Measurements from ENCODE around the gene CCM2.
A peak's percentile ranks its signal among the peaks of the same experiment; 100 is the strongest.

The CCM2 gene

GRCh38 chr7:45069444-45070253, 69.6 kb downstream of the CCM2 start:
- intact Hi-C loops (cut with DNase I): no loop called here
- peak in 1 of 42 donors; percentile 7 for DNase-seq

DNA sequence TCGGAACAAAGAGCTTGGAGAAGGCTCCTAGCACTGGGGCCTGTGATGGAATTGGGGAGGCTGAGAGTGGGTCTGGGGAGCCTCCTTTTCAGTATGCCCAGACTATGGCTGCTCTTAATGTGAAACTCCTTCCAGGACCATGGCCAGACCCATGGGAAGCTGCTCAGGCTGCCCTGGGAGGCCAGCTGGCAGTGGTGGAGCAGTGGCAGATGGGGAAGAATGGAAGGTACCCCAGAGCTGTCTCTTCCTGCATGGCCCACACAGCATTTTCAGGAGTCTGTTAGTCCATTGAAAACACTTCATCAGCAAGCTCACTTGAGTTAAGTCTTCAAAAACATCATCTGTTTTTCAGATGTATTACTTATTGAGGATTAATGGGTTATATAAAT, 70.2 kb downstream of the CCM2 start:
- DNase-seq: no peak
- intact Hi-C loops (cut with DNase I): no loop called here

DNA sequence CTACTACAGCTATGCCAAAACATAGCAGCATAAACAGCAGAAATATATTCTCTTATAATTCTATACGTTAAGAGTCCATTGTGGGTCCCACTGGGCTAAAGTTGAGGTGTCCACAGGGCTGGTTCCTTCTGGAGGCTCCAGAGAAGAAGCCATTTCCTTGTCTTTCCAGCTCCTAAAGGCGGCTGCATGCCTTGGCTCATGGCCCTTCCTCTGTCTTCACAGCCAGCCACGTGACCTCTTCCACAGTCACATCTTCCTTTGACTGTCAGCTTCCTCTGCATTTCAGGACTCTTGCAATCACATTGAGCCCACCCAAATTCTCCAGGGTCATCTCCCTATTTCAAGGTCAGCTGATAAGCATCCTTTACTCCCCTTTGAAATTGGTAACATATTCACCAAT, 71.5 kb downstream of the CCM2 start:
- intact Hi-C loops (cut with DNase I): no loop called here
- DNase-seq: peak in 1 of 42 donors; percentile 16

- DNase-seq: peak in 2 of 42 donors; percentile 23
- intact Hi-C loops (cut with DNase I): no loop called here
Observed at GRCh38 chr7:45072131-45073030, 72.4 kb downstream of the CCM2 start.

DNA sequence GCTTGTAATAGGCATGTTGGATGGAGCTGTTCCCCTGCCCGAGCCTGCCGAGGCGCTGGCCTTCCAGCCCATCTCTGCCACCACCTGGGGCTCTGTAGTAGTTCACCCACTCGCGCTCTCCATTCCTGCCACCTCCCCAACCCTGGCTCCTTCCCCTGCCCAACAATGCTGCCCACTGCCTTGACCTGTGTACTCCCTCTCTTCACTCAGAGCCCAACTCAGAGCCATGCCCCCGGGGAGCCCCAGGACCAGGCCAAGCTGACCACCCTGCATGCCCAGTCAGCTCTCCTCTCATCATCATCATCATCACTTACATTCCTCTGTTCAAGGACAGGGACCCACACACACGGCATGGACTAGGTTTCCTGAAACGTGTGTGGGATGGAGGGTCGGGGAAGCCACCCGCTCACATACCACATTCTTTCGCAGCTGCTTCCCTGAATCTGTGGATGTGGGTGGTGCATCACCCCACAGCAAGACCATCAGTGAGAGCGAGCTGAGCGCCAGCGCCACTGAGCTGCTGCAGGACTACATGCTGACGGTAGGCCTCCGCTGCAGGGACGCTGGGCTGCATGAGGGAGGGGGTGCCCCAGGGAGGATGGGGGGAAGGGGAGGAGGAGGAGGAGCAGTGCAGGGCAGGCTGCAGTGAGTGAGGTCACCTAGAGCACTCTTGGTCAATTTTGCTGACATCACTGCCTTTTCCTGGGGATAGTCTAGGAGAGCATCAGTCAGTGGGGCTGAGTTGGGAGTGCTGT, 73.2 kb downstream of the CCM2 start:
- intact Hi-C loops (cut with DNase I): no loop called here
- DNase-seq: peak in 12 of 42 donors; percentile 25 to 65 (median 46)

DNA sequence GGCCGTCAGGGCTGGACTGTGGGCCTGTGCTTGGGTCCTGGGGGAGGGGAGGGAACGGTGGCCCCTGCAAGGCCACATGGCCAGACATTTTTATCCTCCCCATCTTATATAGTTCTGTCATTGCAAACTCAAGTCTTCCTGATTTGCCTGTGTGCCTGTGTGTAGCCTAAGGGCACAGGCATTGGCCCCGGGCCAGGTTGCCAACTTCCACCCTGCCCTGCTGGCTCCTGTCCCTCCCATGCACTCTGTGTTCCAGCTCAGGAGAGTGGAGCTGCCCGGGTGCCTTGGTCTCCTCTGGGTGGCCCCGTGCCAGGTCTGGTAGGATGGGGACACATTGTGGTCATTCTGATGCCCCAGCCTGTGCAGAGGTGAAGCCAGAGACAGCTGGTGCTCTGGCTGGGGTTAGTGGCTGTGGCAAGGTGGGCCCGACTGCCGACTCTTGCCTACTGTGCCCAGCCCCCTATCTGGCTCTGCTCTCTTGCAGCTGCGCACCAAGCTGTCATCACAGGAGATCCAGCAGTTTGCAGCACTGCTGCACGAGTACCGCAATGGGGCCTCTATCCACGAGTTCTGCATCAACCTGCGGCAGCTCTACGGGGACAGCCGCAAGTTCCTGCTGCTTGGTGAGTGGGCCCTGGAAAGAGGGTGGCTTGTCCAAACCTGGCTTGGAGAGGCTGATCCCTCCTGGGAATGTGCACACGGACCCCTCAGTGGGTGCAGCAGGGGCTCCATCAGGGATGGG, 74.0 kb downstream of the CCM2 start:
- peak in 18 of 42 donors; percentile 30 to 74 (median 54) for DNase-seq
- intact Hi-C loops (cut with DNase I): no loop called here

DNA sequence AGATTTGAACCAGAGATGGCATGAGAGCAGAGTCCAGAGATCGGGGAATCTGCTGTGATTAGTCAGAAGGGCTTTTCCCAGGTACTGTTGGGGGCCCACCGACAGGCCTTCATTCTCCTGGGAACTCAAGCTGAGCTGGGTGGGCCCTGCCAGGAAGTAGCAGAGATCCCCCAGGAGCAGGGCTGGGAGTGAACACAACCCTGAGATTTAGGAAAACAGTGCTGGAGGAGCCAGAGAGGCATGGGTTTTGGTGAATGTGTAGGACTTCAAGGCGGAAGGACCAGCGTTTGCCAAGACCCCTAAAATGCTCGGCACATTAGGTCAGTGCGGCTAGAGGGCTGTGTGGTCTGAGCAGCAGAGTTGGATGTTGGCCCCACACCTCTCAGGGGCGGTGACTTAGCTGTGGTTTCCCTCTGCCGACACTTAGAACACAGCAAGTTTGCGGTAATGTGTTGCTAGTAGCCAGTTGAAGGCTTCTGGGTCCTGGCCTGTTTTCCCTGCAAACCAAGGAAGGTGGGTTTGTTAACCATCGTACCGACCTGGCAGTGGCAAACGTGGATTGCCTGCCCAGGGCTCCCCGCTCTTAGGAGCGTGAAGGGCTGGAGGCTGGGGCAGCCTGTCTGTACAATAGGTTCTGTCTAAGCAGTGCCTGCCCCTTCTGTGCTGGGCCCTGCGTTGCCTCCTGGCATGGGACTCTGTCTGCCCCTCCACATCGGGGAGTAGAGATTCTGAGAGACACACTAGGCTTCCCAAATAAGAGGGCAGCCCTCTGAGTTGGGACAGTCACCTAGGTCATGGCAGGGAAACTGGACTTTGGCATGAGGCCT, 74.7 kb downstream of the CCM2 start:
- peak in 2 of 42 donors; percentile 24 for DNase-seq
- intact Hi-C loops (cut with DNase I): no loop called here

DNA sequence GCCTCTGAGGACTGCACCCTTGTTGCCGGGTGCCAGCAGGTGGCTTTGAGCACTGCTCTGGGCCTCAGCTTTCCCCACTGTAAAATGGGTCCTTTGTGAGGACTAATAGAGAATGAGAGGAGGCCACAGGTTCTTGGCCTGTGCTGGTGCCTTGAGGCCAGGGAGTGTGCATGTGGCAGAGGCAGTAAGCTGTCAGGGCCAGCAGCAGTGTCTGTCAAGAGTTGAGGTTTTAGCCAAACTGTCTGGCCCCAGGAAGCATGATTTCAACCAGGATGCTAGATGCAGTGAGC, 75.3 kb downstream of the CCM2 start:
- intact Hi-C loops (cut with DNase I): no loop called here
- no peak for DNase-seq

- intact Hi-C loops (cut with DNase I): no loop called here
- peak in 6 of 42 donors; percentile 13 to 39 (median 30) for DNase-seq
Observed at GRCh38 chr7:45075871-45076796, 76.1 kb downstream of the CCM2 start.

- DNase-seq: peak in 3 of 42 donors; percentile 12 to 37 (median 28)
- intact Hi-C loops (cut with DNase I): no loop called here
Observed at GRCh38 chr7:45076946-45077345, 76.9 kb downstream of the CCM2 start.

DNA sequence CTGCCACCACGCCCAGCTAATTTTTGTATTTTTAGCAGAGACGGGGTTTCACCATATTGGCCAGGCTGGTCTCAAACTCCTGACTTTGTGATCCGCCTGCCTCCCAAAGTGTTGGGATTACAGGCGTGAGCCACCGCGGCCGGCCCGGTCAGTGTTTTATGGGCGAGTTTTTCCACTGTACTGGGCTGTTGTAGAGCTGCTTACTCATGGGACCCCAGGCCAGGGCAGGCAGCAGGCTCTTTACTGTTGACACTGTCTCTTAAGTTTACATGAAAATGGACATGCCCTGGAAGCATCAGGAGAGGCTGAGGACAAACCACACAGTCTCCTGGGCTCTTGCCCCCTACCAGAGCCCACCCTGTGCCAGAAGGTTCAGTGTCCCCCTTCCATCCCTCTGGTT, 77.6 kb downstream of the CCM2 start:
- DNase-seq: peak in 3 of 42 donors; percentile 9 to 30 (median 29)
- intact Hi-C loops (cut with DNase I): no loop called here

- DNase-seq: peak in 5 of 42 donors; percentile 18 to 49 (median 37)
- intact Hi-C loops (cut with DNase I): no loop called here
Observed at GRCh38 chr7:45078125-45078681, 78.2 kb downstream of the CCM2 start.

DNA sequence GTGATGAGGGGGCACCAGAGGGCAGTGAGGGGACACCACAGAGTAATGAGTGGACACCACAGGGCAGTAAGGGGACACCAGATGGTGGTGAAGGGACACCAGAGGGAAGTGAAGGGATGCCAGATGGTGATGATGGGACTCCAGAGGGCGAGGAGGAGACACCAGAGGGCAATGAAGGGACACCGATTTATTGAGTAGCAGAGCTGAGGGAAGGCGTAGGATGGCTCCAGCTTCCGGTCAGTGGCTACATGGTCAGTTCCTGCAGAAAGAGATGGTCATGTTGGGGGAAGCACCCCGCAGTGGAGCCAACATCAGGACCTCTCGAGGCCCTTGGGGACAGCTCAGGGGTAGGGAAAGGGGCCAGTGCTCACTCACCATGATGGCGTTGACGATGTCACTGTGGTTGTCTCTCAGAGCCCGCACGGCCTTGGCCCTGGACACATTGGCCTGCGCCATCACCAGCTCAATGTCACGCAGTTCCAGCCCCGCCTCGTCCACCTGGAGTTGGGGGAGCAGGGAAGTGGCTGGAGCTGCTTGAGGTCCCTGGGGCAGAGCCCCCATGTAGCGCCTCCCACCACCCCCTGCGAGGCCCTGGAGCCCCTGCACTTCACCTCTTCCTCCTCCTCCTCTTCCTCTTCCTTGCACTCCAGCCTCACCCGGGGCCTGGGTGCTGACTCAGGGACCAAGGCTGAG, 80.4 kb downstream of the CCM2 start:
- intact Hi-C loops (cut with DNase I): no loop called here
- peak in 3 of 42 donors; percentile 25 to 33 (median 28) for DNase-seq

- intact Hi-C loops (cut with DNase I): no loop called here
- DNase-seq: peak in 3 of 42 donors; percentile 22 to 29 (median 29)
Observed at GRCh38 chr7:45080958-45081669, 81.1 kb downstream of the CCM2 start.

DNA sequence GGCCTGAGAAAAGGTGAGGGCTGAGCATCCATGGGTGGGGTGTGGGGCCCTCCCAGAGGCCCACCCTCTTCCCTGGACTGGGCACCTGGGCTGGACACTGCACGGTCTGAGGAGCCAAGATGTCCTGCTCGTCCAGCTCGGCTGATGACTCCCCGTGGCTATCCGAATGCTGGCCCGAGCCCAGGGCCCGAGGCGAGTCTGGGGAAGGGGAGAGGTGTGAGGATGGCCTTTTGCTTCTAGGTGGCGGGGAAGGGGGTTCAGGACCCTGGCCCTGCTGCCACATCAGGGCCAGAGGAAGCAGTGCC, 81.6 kb downstream of the CCM2 start:
- intact Hi-C loops (cut with DNase I): no loop called here

More for the DNA sequence above, 81.6 kb downstream of the CCM2 start:
- DNase-seq: peak in 3 of 42 donors; percentile 28 to 33 (median 28)
